OCI-LY7 (cell line): Measurements from ENCODE around the gene MPC2.

Experiments used
- EZH2phosphoT487 ChIP-seq: fragments of 200-600 bp; sonication (generic); IDR thresholded peaks from 2 replicates; pipeline ENCODE4 v1.6.1; 2018; ENCODE audit warnings: low read depth, borderline replicate concordance, mild to moderate bottlenecking, mixed run types, antibody characterized with exemption, low read length, moderate library complexity, mixed read lengths
- TF ChIP-seq, protein P1 (sequence below): fragments of 200-600 bp; sonication (generic); conservative IDR thresholded peaks from 2 replicates; pipeline ENCODE4 v1.5.1; 2014; ENCODE audit warnings: mild to moderate bottlenecking, antibody characterized with exemption, low read length, moderate library complexity, mixed read lengths

DNA sequence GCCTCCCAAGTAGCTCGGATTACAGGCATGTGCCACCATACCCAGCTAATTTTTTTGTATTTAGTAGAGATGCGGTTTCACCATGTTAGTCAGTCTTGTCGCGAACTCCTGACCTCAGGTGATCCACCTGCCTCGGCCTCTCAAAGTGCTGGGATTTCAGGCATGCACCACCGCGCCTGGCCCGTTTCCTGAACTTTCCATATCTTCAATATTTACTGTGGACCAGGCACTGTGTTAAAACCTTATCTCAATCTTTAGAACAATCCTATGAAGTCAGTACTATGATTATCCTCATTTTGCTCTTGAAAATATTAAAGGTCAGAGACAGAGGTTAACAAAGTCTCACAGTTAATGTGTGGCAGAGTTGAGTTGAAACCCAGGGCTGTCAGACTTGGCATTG, 21.3 kb downstream of the MPC2 start:
- TF ChIP-seq, protein P1, sequence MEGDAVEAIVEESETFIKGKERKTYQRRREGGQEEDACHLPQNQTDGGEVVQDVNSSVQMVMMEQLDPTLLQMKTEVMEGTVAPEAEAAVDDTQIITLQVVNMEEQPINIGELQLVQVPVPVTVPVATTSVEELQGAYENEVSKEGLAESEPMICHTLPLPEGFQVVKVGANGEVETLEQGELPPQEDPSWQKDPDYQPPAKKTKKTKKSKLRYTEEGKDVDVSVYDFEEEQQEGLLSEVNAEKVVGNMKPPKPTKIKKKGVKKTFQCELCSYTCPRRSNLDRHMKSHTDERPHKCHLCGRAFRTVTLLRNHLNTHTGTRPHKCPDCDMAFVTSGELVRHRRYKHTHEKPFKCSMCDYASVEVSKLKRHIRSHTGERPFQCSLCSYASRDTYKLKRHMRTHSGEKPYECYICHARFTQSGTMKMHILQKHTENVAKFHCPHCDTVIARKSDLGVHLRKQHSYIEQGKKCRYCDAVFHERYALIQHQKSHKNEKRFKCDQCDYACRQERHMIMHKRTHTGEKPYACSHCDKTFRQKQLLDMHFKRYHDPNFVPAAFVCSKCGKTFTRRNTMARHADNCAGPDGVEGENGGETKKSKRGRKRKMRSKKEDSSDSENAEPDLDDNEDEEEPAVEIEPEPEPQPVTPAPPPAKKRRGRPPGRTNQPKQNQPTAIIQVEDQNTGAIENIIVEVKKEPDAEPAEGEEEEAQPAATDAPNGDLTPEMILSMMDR: no peak
- TF ChIP-seq EZH2phosphoT487: no peak
